ENCODE data around the gene NMT2. TPM values are rescaled to one million over a fixed set of nuclear protein-coding genes. Genes with fewer than 3 reads are reported as not detected.

The NMT2 gene
- polyA plus RNA-seq, 1 experiment = 38.2 TPM

GRCh38 chr10:15118615-15119014 lies 49.9 kb downstream of the NMT2 start:
- H3K4me3 ChIP-seq (ENCODE audit: low read depth, low read length) = no peak overlapping the region
- no peak overlapping the region for H3K27ac ChIP-seq (ENCODE audit: low read depth, low read length)
- no peaks in the 10 kb centered on the region for H3K9me3 ChIP-seq (ENCODE audit: control insufficient read depth, insufficient read depth, low read length)
- POLR2A ChIA-PET = no interaction called here
- TF ChIP-seq, protein P1, sequence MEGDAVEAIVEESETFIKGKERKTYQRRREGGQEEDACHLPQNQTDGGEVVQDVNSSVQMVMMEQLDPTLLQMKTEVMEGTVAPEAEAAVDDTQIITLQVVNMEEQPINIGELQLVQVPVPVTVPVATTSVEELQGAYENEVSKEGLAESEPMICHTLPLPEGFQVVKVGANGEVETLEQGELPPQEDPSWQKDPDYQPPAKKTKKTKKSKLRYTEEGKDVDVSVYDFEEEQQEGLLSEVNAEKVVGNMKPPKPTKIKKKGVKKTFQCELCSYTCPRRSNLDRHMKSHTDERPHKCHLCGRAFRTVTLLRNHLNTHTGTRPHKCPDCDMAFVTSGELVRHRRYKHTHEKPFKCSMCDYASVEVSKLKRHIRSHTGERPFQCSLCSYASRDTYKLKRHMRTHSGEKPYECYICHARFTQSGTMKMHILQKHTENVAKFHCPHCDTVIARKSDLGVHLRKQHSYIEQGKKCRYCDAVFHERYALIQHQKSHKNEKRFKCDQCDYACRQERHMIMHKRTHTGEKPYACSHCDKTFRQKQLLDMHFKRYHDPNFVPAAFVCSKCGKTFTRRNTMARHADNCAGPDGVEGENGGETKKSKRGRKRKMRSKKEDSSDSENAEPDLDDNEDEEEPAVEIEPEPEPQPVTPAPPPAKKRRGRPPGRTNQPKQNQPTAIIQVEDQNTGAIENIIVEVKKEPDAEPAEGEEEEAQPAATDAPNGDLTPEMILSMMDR (IDR thresholded peaks at IDR 0.05; ENCODE audit: low read depth, low read length) = no peak
- CTCF ChIA-PET = interaction anchor here (0.6 kb wide), 1 partner anchor 13 kb away, joined by 4 read pairs; no protein-coding TSS in a partner anchor
- DNase-seq (ENCODE audit: low read depth, low spot score) = no peak
- no peaks in the 10 kb centered on the region for H3K27me3 ChIP-seq (ENCODE audit: control insufficient read depth, insufficient read depth, low read length)

- ChIA-PET POLR2A (no interaction called here), CTCF (interaction anchor here (1.1 kb wide), 1 partner anchor 11 kb away, joined by 6 read pairs; no protein-coding TSS in a partner anchor)
- Histone ChIP-seq H3K27me3 (ENCODE audit: control insufficient read depth, insufficient read depth, low read length) (no peaks in the 10 kb centered on the region), H3K9me3 (ENCODE audit: control insufficient read depth, insufficient read depth, low read length) (no peaks in the 10 kb centered on the region), H3K4me3 (ENCODE audit: low read depth, low read length) (no peak overlapping the region), H3K27ac (ENCODE audit: low read depth, low read length) (no peak overlapping the region)
- no peak for DNase-seq (ENCODE audit: low read depth, low spot score)
- TF ChIP-seq, protein P1 (IDR thresholded peaks at IDR 0.05; ENCODE audit: low read depth, low read length) = no peak
Observed at GRCh38 chr10:15116225-15116624, 52.3 kb downstream of the NMT2 start.

DNA sequence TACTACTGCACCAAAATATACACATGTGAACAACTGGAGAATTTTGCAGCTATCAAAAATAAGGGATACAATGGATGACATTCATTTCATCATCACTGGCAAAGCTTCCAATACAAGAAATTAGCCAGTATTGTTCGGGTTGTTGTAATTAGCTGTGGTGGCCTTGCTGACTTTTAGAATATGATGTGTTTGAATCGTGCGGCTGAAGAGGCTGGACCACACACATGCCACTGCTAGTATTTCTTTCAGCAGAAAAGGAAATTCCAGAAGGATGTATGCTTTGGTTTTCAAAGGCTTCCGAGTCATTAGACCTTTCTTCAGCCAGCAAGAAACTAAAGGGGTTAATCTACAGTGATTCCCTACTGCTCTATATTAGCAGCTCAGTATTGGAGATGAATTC lies 54.7 kb downstream of the NMT2 start:
- TF ChIP-seq, protein P1 (IDR thresholded peaks at IDR 0.05; ENCODE audit: low read depth, low read length) = no peak
- CTCF ChIA-PET = interaction anchor here (0.6 to 1.0 kb wide), 2 partner anchors 8 to 256 kb away, joined by 3 to 4 read pairs; no protein-coding TSS in a partner anchor

DNA sequence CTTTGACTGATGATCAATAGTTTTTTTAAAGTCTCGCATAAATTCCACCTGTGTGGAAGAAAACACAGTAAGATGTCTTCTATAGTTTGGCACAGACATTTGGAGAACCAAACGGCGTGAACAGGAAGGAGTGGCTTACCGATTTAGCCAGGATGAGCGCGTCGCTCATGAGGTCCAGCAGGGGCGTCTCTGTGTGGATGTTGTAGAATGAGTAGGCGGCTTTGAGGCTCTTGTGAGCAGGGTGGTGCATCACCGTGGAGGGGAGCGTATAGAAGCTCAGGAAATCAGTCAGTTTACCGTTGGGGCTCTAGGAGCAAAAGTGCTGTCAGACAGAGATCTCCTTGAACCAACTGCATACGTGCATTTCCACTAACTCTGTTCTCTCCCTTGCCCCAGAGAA lies 55.8 kb downstream of the NMT2 start:
- Histone ChIP-seq H3K4me3 (ENCODE audit: low read depth, low read length) (no peak overlapping the region), H3K27ac (ENCODE audit: low read depth, low read length) (no peak overlapping the region), H3K9me3 (ENCODE audit: control insufficient read depth, insufficient read depth, low read length) (no peaks in the 10 kb centered on the region), H3K27me3 (ENCODE audit: control insufficient read depth, insufficient read depth, low read length) (no peaks in the 10 kb centered on the region)
- ChIA-PET CTCF (no interaction called here), POLR2A (no interaction called here)
- no peak for DNase-seq (ENCODE audit: low read depth, low spot score)
- TF ChIP-seq, protein P1 (IDR thresholded peaks at IDR 0.05; ENCODE audit: low read depth, low read length) = no peak

More for the DNA sequence above, 54.7 kb downstream of the NMT2 start:
- Histone ChIP-seq H3K27me3 (ENCODE audit: control insufficient read depth, insufficient read depth, low read length) (no peaks in the 10 kb centered on the region), H3K27ac (ENCODE audit: low read depth, low read length) (no peak overlapping the region), H3K9me3 (ENCODE audit: control insufficient read depth, insufficient read depth, low read length) (no peaks in the 10 kb centered on the region), H3K4me3 (ENCODE audit: low read depth, low read length) (no peak overlapping the region)
- POLR2A ChIA-PET = no interaction called here
- no peak for DNase-seq (ENCODE audit: low read depth, low spot score)

DNA sequence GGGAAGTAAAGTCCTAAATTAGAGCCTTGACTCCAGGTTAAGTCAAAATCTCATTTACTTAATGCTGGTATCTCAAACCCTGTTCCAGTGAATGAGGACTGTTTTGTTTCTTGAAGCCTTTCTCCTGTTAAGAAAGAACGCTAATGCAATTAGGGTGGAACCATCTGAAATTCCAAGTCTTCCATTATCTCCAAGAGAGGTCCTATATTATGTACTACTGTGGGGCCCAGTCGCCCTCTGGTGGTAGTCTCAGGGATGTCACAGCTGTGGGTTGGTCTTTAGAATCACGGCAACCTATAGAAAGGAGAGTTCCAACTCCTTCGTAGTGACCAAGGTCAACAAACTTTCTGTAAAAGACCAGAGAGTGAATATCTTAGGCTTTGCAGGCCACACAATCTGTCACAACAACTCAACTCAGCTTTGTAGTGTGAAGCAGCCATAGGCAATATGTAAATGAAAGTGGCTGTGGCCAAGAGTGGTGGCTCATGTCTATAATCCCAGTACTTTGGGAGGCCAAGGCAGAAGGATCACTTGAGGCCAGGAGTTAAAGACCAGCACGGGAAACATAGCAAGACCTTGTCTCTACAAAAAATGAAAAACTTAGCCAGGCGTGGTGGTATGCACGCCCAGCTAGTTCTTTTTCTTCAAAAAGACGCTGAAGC lies 62.0 kb downstream of the NMT2 start:
- H3K27ac ChIP-seq (ENCODE audit: low read depth, low read length) = no peak overlapping the region
- TF ChIP-seq, protein P1 (IDR thresholded peaks at IDR 0.05; ENCODE audit: low read depth, low read length) = peak; percentile 95
- DNase-seq (ENCODE audit: low read depth, low spot score) = no peak
- H3K4me3 ChIP-seq (ENCODE audit: low read depth, low read length) = no peak overlapping the region
- no peaks in the 10 kb centered on the region for H3K9me3 ChIP-seq (ENCODE audit: control insufficient read depth, insufficient read depth, low read length)
- CTCF ChIA-PET = interaction anchor here (0.8 to 3.1 kb wide), 8 partner anchors 11 to 230 kb away, joined by 3 to 28 read pairs (median 4); partner anchors contain the start of genes DCLRE1C and MEIG1
- POLR2A ChIA-PET = no interaction called here
- H3K27me3 ChIP-seq (ENCODE audit: control insufficient read depth, insufficient read depth, low read length) = no peaks in the 10 kb centered on the region
